Activated T-cell treated with anti-CD3 and anti-CD28 coated beads for 4 hours (primary cell): Measurements from ENCODE around the gene MPHOSPH10.
"Not testable (repeated sequence)": the region's sequence is repeated elsewhere in the genome, so short reads cannot be mapped to it uniquely, and the experiment has no call there.

Experiments used
- DNase-seq: peaks from one replicate; pipeline ENCODE4 v3.0.0-alpha.2; 2020

The MPHOSPH10 gene

GRCh38 chr2:71122387-71123298 lies 7.8 kb upstream of the MPHOSPH10 start:
- no peak for DNase-seq

GRCh38 chr2:71125506-71126294 lies 4.7 kb upstream of the MPHOSPH10 start:
- DNase-seq, result no peak

GRCh38 chr2:71126957-71127356 lies 3.5 kb upstream of the MPHOSPH10 start:
- no peak for DNase-seq

- no peak for DNase-seq
Observed at GRCh38 chr2:71129114-71129901, 1.1 kb upstream of the MPHOSPH10 start.

GRCh38 chr2:71129902-71130151 lies 607 bp upstream of the MPHOSPH10 start:
- DNase-seq, result no peak

GRCh38 chr2:71130905-71131244 lies 441 bp downstream of the MPHOSPH10 start:
- DNase-seq, result no peak

GRCh38 chr2:71131387-71132166 lies 1.1 kb downstream of the MPHOSPH10 start:
- DNase-seq, result not testable (repeated sequence)

GRCh38 chr2:71133603-71134002 lies 3.2 kb downstream of the MPHOSPH10 start:
- DNase-seq, result no peak

GRCh38 chr2:71136174-71136573 lies 5.7 kb downstream of the MPHOSPH10 start:
- DNase-seq, result no peak

GRCh38 chr2:71143782-71144181 lies 13.3 kb downstream of the MPHOSPH10 start:
- DNase-seq, result no peak

- no peak for DNase-seq
Observed at GRCh38 chr2:71148506-71149063, 18.2 kb downstream of the MPHOSPH10 start.

GRCh38 chr2:71150082-71150816 lies 19.8 kb downstream of the MPHOSPH10 start:
- DNase-seq, result no peak

- DNase-seq, result no peak
Observed at GRCh38 chr2:71151620-71152019, 21.2 kb downstream of the MPHOSPH10 start.

- DNase-seq, result no peak
Observed at GRCh38 chr2:71153585-71154224, 23.3 kb downstream of the MPHOSPH10 start.

GRCh38 chr2:71154279-71154678 lies 23.8 kb downstream of the MPHOSPH10 start:
- DNase-seq, result no peak

GRCh38 chr2:71154798-71155197 lies 24.4 kb downstream of the MPHOSPH10 start:
- no peak for DNase-seq

GRCh38 chr2:71155846-71156245 lies 25.4 kb downstream of the MPHOSPH10 start:
- DNase-seq, result no peak

- DNase-seq, result no peak
Observed at GRCh38 chr2:71156573-71156972, 26.1 kb downstream of the MPHOSPH10 start.

GRCh38 chr2:71157124-71157793 lies 26.8 kb downstream of the MPHOSPH10 start:
- peak; percentile 56 for DNase-seq

- DNase-seq, result no peak
Observed at GRCh38 chr2:71166812-71167211, 36.4 kb downstream of the MPHOSPH10 start.

GRCh38 chr2:71173096-71173495 lies 42.7 kb downstream of the MPHOSPH10 start:
- no peak for DNase-seq
